HCT116 (cell line): ENCODE measurements around the gene TLCD2. TPM values are rescaled to one million over a fixed set of nuclear protein-coding genes. Genes with fewer than 3 reads are reported as not detected.
"Not testable (repeated sequence)": the region's sequence is repeated elsewhere in the genome, so short reads cannot be mapped to it uniquely, and the experiment has no call there.

Source experiments
- ATAC-seq: fragments of 200-7000 bp; cut with Tn5 transposase; 2 replicates; pipeline ENCODE4 v1.9.1; 2020; ENCODE audit warnings: mild to moderate bottlenecking, moderate library complexity
- BruUV-seq: library from RNA; stranded (reverse); fragments of 400-500 nt; replicated peaks from 2 replicates; lab custom pipeline; 2021; lab: Mats Ljungman, UMichigan
- CTCF ChIA-PET: fragments of 300-600 bp; sonication (Branson Sonifier 250); formaldehyde crosslinking; loops from one replicate; lab custom pipeline; 2021; ENCODE audit warnings: antibody characterized with exemption; lab: Charles Lee
- POLR2A ChIA-PET: fragments of 300-600, 350-600 bp; sonication (Branson Sonifier 250); formaldehyde crosslinking; loops from one replicate; lab custom pipeline; 2021; ENCODE audit warnings: antibody characterized with exemption; lab: Charles Lee
- RAD21 ChIA-PET, 2 experiments: fragments of 300-600 bp; sonication (Branson Sonifier 250); formaldehyde crosslinking; loops; one replicate each; lab custom pipeline; 2023; ENCODE audit warnings: low total read pairs in 2 of 2; ENCODE audit not compliant: uncharacterized antibody in 2 of 2, unreplicated experiment in 2 of 2, low non-redundant PET in 1 of 2; lab: Charles Lee
- DNase-seq: peaks from one replicate; pipeline ENCODE4 v3.0.0-alpha.2; 2010; ENCODE audit warnings: low read depth, low spot score
- H2AFZ ChIP-seq: fragments of 200-600 bp; shearing (Covaris generic), sonication (generic); 2 replicates; pipeline ENCODE4 v1.6.1; 2017; ENCODE audit warnings: low read depth, mixed run types, mixed read lengths, antibody characterized with exemption, low read length; ENCODE audit not compliant: poor library complexity, severe bottlenecking
- H3K27ac ChIP-seq: 2 replicates; pipeline ENCODE4 v1.5.1; 2012; ENCODE audit warnings: low read depth, low read length
- H3K27me3 ChIP-seq: fragments of 200-600 bp; sonication (generic); 2 replicates; pipeline ENCODE4 v1.6.1; 2016; ENCODE audit warnings: mixed run types, low read length, mixed read lengths; ENCODE audit not compliant: insufficient read depth
- H3K36me3 ChIP-seq, 2 experiments: fragments of 200-500 bp in 1 of 2; fragments of 200-600 bp in 1 of 2; sonication (Bioruptor generic) in 1 of 2; sonication (generic) in 1 of 2; 2 replicates each; pipeline versions ENCODE4 v1.5.1 to v1.6.1; 2014 to 2016; ENCODE audit warnings: low read length in 2 of 2, inconsistent platforms in 1 of 2, mixed read lengths in 1 of 2, mixed run types in 1 of 2; ENCODE audit not compliant: insufficient read depth in 2 of 2, control insufficient read depth in 1 of 2
- H3K4me1 ChIP-seq, 2 experiments: fragments of 200-600 bp in 1 of 2; sonication (generic) in 1 of 2; 2 replicates each; pipeline versions ENCODE4 v1.5.1 to v1.6.1; 2012 to 2017; ENCODE audit warnings: low read length in 2 of 2, inconsistent platforms in 1 of 2, mild to moderate bottlenecking in 1 of 2, mixed read lengths in 1 of 2, mixed run types in 1 of 2, moderate library complexity in 1 of 2; ENCODE audit not compliant: insufficient read depth in 2 of 2, control insufficient read depth in 1 of 2
- H3K4me2 ChIP-seq: fragments of 200-600 bp; sonication (generic); 2 replicates; pipeline ENCODE4 v1.6.1; 2017; ENCODE audit warnings: mixed run types, low read length, mixed read lengths
- H3K4me3 ChIP-seq, 2 experiments: fragments of 200-600 bp in 1 of 2; sonication (generic) in 1 of 2; replicated peaks in 1 of 2; 2 replicates each; pipeline ENCODE4 v1.5.1; 2011 to 2016; ENCODE audit warnings: low read length in 2 of 2, control low read depth in 1 of 2, low read depth in 1 of 2, mild to moderate bottlenecking in 1 of 2, mixed read lengths in 1 of 2, mixed run types in 1 of 2
- H3K79me2 ChIP-seq: fragments of 200-600 bp; sonication (generic); 2 replicates; pipeline ENCODE4 v1.6.1; 2017; ENCODE audit warnings: mild to moderate bottlenecking, mixed run types, low read length, moderate library complexity, mixed read lengths; ENCODE audit not compliant: insufficient read depth
- H3K9ac ChIP-seq: fragments of 200-600 bp; sonication (generic); 2 replicates; pipeline ENCODE4 v1.6.1; 2016; ENCODE audit warnings: low read length, mixed read lengths
- H3K9me2 ChIP-seq: fragments of 200-600 bp; sonication (generic), shearing (Covaris generic); 2 replicates; pipeline ENCODE4 v1.6.1; 2017; ENCODE audit warnings: mixed run types, mild to moderate bottlenecking, moderate library complexity; ENCODE audit not compliant: insufficient read depth
- H3K9me3 ChIP-seq, 2 experiments: fragments of 200-500 bp in 1 of 2; fragments of 200-600 bp in 1 of 2; sonication (Bioruptor generic) in 1 of 2; sonication (generic) in 1 of 2; 2 replicates each; pipeline ENCODE4 v1.6.1; 2014 to 2017; ENCODE audit warnings: low read length in 2 of 2, mixed read lengths in 2 of 2, inconsistent platforms in 1 of 2, low read depth in 1 of 2, mild to moderate bottlenecking in 1 of 2, mixed run types in 1 of 2, moderate library complexity in 1 of 2; ENCODE audit not compliant: control insufficient read depth in 1 of 2, insufficient read depth in 1 of 2
- H4K20me1 ChIP-seq: fragments of 200-600 bp; sonication (generic), shearing (Covaris generic); 2 replicates; pipeline ENCODE4 v1.6.1; 2017; ENCODE audit warnings: mixed run types, mild to moderate bottlenecking, moderate library complexity; ENCODE audit not compliant: insufficient read depth
- EZH2phosphoT487 ChIP-seq: fragments of 200-600 bp; IDR thresholded peaks from 2 replicates; pipeline ENCODE4 v1.6.1; 2018; ENCODE audit warnings: antibody characterized with exemption, borderline replicate concordance
- JUND ChIP-seq: IDR thresholded peaks from 2 replicates; pipeline ENCODE4 v1.6.1; 2012
- POLR2AphosphoS5 ChIP-seq: IDR thresholded peaks from 2 replicates; pipeline ENCODE4 v1.6.1; 2011; ENCODE audit warnings: mild to moderate bottlenecking, low read depth, low read length, moderate library complexity
- SP1 ChIP-seq: IDR thresholded peaks from 2 replicates; pipeline ENCODE4 v1.6.1; 2012; ENCODE audit warnings: low read depth
- SRF ChIP-seq: IDR thresholded peaks from 2 replicates; pipeline ENCODE4 v1.6.1; 2012; ENCODE audit warnings: low read depth
- TCF7L2 ChIP-seq: IDR thresholded peaks from 2 replicates; pipeline ENCODE4 v1.7.0; 2011; ENCODE audit warnings: borderline replicate concordance, inconsistent platforms; ENCODE audit not compliant: insufficient read depth, insufficient read length; ENCODE audit errors: extremely low read depth
- YY1 ChIP-seq: IDR thresholded peaks from 2 replicates; pipeline ENCODE4 v1.6.1; 2011; ENCODE audit warnings: low read length, low read depth, moderate library complexity, mild to moderate bottlenecking; ENCODE audit not compliant: insufficient replicate concordance; ENCODE audit errors: extremely low read depth
- ZNF274 ChIP-seq: fragments of 200-500 bp; sonication (Bioruptor generic); IDR thresholded peaks from 2 replicates; pipeline ENCODE4 v1.6.1; 2014; ENCODE audit warnings: mild to moderate bottlenecking, low read depth, low read length, inconsistent platforms
- intact Hi-C: fragments of 100-400 bp; cut with micrococcal nuclease; formaldehyde crosslinking; loops from 2 replicates; pipeline ENCODE4 v1.10.0; 2022
- total RNA-seq: library from RNA; stranded (reverse); gene quantifications from one replicate; pipeline ENCODE4 v1.2.1, GENCODE V29; 2021; ENCODE audit not compliant: unreplicated experiment
- TF ChIP-seq, protein P1 (sequence below): IDR thresholded peaks from 2 replicates; pipeline ENCODE4 v1.6.1; 2012

Gene TLCD2
- total RNA-seq, 1 experiment from 2014 or later: 1.8 TPM

DNA sequence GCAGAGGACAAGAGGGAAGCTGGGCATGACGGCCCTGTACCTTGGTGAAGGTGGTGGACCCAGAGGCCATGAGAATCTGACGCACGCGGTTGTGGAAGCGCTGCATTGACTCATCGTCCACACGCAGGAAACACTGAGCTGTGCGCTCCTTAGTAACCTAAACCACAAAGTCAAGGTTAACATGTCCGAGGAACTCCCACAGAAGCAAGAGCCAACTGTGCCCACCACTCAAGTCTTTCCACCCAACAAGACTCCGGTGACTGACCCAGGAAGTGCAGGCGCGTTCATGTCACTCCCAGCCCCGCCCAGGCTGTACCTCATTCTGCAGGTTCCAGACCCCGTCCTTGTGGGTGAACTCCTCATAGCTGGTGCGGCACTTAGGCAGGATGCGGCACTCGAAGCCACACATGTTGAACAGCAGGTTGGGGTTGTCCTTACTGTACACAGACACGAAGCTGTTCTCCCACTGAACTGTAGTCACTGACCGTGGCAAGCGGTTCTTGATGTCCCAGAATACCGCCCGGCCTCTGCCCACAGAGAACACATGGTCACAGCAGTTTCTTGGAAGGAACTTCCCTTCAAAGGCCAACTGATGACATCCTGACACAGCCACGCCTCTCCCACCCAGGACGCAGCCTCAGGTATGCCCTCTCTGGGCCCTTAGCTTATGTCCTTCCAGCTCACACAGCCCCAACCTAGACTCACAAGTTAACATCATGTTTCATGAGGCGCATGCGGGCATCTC lies 37.0 kb downstream of the TLCD2 start:
- TSS peak; percentile 11 for BruUV-seq
- Histone ChIP-seq H3K4me1 (peaks cover 0 to 3% of the 10 kb centered on the region in 2 experiments; a peak in 1 of 4 replicates), H3K9me2 (no peaks in the 10 kb centered on the region), H4K20me1 (peaks cover 5% of the 10 kb centered on the region; the same call in 1 of the 2 replicates), H3K36me3 (peaks cover 59 to 77% of the 10 kb centered on the region in 2 experiments), H3K27me3 (no peaks in the 10 kb centered on the region), H3K9me3 (no peaks in the 10 kb centered on the region), H3K4me3 (no peak overlapping the region), H3K27ac (no peak overlapping the region), H3K4me2 (no peak overlapping the region), H3K9ac (no peak overlapping the region), H3K79me2 (peaks cover 39% of the 10 kb centered on the region), H2AFZ (no peak overlapping the region)
- ChIA-PET CTCF (no interaction called here), RAD21 (no interaction called here), POLR2A (no interaction called here)
- TF ChIP-seq JUND (no peak), POLR2AphosphoS5 (no peak), YY1 (no peak), ZNF274 (no peak), EZH2phosphoT487 (no peak), TCF7L2 (no peak), SP1 (no peak), SRF (no peak)
- TF ChIP-seq, protein P1, sequence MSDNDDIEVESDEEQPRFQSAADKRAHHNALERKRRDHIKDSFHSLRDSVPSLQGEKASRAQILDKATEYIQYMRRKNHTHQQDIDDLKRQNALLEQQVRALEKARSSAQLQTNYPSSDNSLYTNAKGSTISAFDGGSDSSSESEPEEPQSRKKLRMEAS: no peak
- DNase-seq (no peak), ATAC-seq (no peak)
- intact Hi-C loops: no loop called here

DNA sequence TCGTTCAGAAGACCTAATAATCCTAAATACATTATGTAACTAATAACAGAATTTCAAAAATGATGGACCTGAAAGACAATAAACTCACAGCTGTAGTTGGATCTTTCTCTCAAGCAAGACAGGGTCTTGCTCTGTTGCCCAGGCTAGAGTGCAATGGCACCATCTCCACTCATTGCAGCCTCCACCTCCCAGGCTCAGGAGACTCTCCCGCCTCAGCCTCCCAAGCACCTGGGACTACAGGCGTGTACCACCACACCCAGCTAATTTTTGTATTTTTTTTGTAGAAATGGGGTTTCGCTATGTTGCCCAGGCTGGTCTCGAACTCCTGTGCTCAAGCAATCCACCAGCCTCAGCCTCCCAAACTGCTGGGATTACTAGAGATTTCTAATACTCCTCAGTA lies 46.2 kb downstream of the TLCD2 start:
- H3K27me3 ChIP-seq, H3K4me3 ChIP-seq, H3K4me2 ChIP-seq, H3K4me1 ChIP-seq, H4K20me1 ChIP-seq, BruUV-seq, DNase-seq, CTCF ChIA-PET, POLR2A ChIA-PET, RAD21 ChIA-PET, H3K9me2 ChIP-seq, ATAC-seq, H3K9ac ChIP-seq, H2AFZ ChIP-seq, H3K9me3 ChIP-seq, H3K27ac ChIP-seq: not testable (repeated sequence)
- H3K36me3 ChIP-seq: peaks cover 62 to 63% of the 10 kb centered on the region in 2 experiments
- H3K79me2 ChIP-seq: peaks cover 42% of the 10 kb centered on the region
- intact Hi-C loops: loop anchor here (10.0 kb wide), 1 partner anchor 201 kb away; no protein-coding TSS in a partner anchor
